KMS-11 (cell line): ENCODE measurements around the gene MRPL37.
"Not testable (repeated sequence)": the region's sequence is repeated elsewhere in the genome, so short reads cannot be mapped to it uniquely, and the experiment has no call there.

Experiments used
- H2AFZ ChIP-seq: fragments of 200-600 bp; sonication (generic); 2 replicates; pipeline ENCODE4 v1.6.1; 2016; ENCODE audit warnings: antibody characterized with exemption, mixed run types, low read depth
- H3K27ac ChIP-seq: fragments of 200-600 bp; sonication (generic); 2 replicates; pipeline ENCODE4 v1.6.1; 2016; ENCODE audit warnings: mild to moderate bottlenecking, mixed run types
- H3K27me3 ChIP-seq: fragments of 200-600 bp; sonication (generic); 2 replicates; pipeline ENCODE4 v1.6.1; 2017; ENCODE audit warnings: mild to moderate bottlenecking, low read depth, mixed run types, moderate library complexity; ENCODE audit not compliant: insufficient read depth
- H3K36me3 ChIP-seq: fragments of 200-600 bp; sonication (generic); 2 replicates; pipeline ENCODE4 v1.6.1; 2017; ENCODE audit warnings: mild to moderate bottlenecking, mixed run types; ENCODE audit not compliant: insufficient read depth
- H3K4me1 ChIP-seq: fragments of 200-600 bp; sonication (generic); 2 replicates; pipeline ENCODE4 v1.6.1; 2016; ENCODE audit warnings: mild to moderate bottlenecking, low read depth, mixed run types; ENCODE audit not compliant: poor library complexity, severe bottlenecking
- H3K4me2 ChIP-seq: fragments of 200-600 bp; sonication (generic); 2 replicates; pipeline ENCODE4 v1.7.0; 2016; ENCODE audit warnings: mild to moderate bottlenecking, mixed run types
- H3K4me3 ChIP-seq: fragments of 200-600 bp; sonication (generic); IDR thresholded peaks from 2 replicates; pipeline ENCODE4 v1.6.1; 2017; ENCODE audit warnings: low read depth, low read length, mixed read lengths; ENCODE audit not compliant: insufficient read depth
- H3K79me2 ChIP-seq: fragments of 200-600 bp; sonication (generic); 2 replicates; pipeline ENCODE4 v1.6.1; 2016; ENCODE audit warnings: low read depth, mixed run types; ENCODE audit not compliant: insufficient read depth
- H3K9ac ChIP-seq: fragments of 200-600 bp; sonication (generic); 2 replicates; pipeline ENCODE4 v1.6.1; 2016; ENCODE audit warnings: mild to moderate bottlenecking, mixed run types
- H4K20me1 ChIP-seq: fragments of 200-600 bp; sonication (generic); 2 replicates; pipeline ENCODE4 v1.6.1; 2016; ENCODE audit warnings: mild to moderate bottlenecking, mixed run types; ENCODE audit not compliant: insufficient read depth
- TF ChIP-seq, protein P1 (sequence below): fragments of 200-600 bp; sonication (generic); conservative IDR thresholded peaks from 2 replicates; pipeline ENCODE4 v1.6.1; 2017; ENCODE audit warnings: low read depth, mild to moderate bottlenecking, antibody characterized with exemption, low read length, moderate library complexity, mixed read lengths

MRPL37 gene

DNA sequence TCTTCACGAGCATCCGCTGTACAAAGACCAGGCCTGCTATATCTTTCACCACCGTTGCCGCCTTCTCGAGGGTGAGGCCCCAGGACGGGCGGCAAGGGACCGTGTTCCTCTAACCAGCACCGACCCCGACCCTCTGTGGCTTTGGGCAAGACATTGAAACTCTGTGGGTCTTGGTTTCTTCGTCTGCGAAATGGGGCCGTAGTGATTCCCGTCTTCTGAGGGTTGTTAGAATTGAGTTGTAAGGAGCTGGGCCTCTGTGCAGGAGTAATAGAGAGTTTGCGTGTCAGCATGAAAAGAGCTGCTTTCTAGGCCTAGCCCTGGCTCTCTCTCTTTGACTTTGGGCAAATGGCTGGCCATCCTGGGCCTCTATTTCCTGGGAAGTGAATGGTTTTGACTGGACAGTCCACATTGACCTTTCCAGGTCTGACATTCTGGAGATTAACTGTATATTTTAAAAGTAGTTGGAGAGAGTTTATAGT, 591 bp downstream of the MRPL37 start:
- Histone ChIP-seq H3K4me2 (peak overlapping the region; percentile 98), H3K79me2 (peaks cover 41% of the 10 kb centered on the region), H4K20me1 (no peaks in the 10 kb centered on the region), H3K27me3 (no peaks in the 10 kb centered on the region), H2AFZ (peak overlapping the region; percentile 73), H3K9ac (peak overlapping the region; percentile 81), H3K4me3 (peak overlapping the region; percentile 46), H3K4me1 (peaks cover 31% of the 10 kb centered on the region), H3K36me3 (peaks cover 3% of the 10 kb centered on the region; the same call in 1 of the 2 replicates), H3K27ac (peak overlapping the region; percentile 41; the same call in 1 of the 2 replicates)
- TF ChIP-seq, protein P1, sequence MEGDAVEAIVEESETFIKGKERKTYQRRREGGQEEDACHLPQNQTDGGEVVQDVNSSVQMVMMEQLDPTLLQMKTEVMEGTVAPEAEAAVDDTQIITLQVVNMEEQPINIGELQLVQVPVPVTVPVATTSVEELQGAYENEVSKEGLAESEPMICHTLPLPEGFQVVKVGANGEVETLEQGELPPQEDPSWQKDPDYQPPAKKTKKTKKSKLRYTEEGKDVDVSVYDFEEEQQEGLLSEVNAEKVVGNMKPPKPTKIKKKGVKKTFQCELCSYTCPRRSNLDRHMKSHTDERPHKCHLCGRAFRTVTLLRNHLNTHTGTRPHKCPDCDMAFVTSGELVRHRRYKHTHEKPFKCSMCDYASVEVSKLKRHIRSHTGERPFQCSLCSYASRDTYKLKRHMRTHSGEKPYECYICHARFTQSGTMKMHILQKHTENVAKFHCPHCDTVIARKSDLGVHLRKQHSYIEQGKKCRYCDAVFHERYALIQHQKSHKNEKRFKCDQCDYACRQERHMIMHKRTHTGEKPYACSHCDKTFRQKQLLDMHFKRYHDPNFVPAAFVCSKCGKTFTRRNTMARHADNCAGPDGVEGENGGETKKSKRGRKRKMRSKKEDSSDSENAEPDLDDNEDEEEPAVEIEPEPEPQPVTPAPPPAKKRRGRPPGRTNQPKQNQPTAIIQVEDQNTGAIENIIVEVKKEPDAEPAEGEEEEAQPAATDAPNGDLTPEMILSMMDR = no peak

DNA sequence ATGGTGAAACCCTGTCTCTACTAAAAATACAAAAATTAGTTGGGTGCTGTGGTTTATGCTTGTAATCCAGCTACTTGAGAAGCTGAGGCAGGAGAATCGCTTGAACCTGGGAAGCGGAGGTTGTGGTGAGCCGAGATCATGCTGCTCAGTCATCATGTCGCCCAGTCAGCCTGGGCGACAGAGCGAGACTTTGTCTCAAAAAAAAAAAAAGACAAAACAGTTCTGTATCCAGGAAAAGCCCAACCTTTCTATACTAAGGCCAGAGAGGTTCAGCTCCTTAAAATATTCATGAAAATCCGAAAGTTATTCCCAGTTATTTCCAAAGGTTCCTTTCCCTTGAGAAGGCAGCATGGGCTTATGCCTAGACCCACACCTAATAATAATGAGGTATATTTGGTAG, 4.2 kb downstream of the MRPL37 start:
- Histone ChIP-seq H2AFZ (no peak overlapping the region), H3K79me2 (peaks cover 35% of the 10 kb centered on the region), H3K4me3 (no peak overlapping the region), H3K4me2 (no peak overlapping the region), H3K9ac (no peak overlapping the region), H3K27me3 (no peaks in the 10 kb centered on the region), H3K36me3 (peaks cover 7% of the 10 kb centered on the region; the same call in 1 of the 2 replicates), H3K4me1 (peaks cover 25% of the 10 kb centered on the region), H4K20me1 (no peaks in the 10 kb centered on the region), H3K27ac (no peak overlapping the region)
- TF ChIP-seq, protein P1 = no peak

DNA sequence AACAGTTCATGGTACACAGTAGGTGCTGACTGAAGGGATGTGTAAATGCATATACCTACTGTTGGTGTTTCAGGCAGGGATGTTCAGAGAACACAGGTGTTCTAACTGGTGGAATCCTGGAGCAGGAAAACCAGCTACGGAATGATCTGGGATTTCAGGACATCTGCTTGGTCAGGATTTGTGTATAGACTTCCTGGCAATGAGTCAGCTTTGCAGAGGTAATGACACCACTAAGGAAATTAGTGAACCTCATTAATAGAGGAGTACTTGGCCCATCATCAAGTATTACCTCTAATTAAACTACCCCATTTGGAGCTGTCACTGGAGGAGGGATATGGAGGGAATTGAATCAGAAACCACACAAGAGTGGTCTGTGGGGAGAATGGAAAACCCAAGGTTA, 7.3 kb downstream of the MRPL37 start:
- Histone ChIP-seq H3K27me3 (no peaks in the 10 kb centered on the region), H3K4me1 (peaks cover 8% of the 10 kb centered on the region), H3K4me2 (no peak overlapping the region), H3K79me2 (peaks cover 10% of the 10 kb centered on the region; the same call in 1 of the 2 replicates), H3K27ac (no peak overlapping the region), H4K20me1 (no peaks in the 10 kb centered on the region), H3K4me3 (no peak overlapping the region), H3K36me3 (peaks cover 17% of the 10 kb centered on the region; the same call in 1 of the 2 replicates), H2AFZ (no peak overlapping the region), H3K9ac (no peak overlapping the region)
- TF ChIP-seq, protein P1 = no peak

DNA sequence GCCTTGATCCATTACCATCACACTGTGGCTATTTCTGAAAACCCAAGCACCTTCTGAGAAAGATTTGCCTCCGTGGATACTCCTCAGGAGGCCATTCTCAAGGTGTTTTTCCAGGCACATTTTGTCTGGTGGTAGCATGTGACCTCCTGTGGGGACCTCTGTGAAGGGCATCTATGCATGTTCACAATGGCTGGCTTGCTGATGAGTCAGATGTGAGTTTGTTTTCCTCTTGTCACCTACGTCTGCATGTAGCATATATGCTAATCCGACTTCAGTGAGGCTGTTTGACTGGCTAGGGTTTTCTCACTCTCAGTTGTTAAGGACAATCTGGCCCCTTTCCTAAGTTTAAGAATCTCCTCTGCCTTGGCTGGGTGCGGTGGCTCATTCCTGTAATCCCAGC, 7.9 kb downstream of the MRPL37 start:
- not testable (repeated sequence) for H2AFZ ChIP-seq, H3K79me2 ChIP-seq, H3K4me2 ChIP-seq, H3K9ac ChIP-seq, H3K27me3 ChIP-seq, H4K20me1 ChIP-seq, H3K27ac ChIP-seq, H3K4me1 ChIP-seq, H3K4me3 ChIP-seq
- peaks cover 15% of the 10 kb centered on the region; the same call in 1 of the 2 replicates for H3K36me3 ChIP-seq

DNA sequence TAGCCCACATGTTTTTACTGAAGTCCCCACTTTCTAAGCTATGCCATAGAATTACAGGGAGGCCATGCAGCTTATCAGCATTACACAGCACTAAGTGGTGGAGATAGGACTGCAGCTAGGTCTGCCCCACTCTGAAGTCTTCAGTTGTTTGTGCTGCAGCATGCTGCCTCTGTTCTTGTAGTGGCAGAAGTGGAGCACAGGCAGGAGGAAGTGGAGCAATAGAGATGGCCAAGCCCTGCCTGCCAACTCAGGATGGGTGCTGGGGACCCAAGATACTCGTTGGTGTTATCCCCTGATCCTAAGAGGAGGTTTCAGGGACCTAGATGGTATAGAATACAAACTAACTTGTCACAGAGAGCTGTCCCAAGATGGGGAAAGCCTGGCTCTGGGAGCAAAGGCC, 12.9 kb downstream of the MRPL37 start:
- H3K9ac ChIP-seq = no peak overlapping the region
- peaks cover 10% of the 10 kb centered on the region; the same call in 1 of the 2 replicates for H3K36me3 ChIP-seq
- H3K27ac ChIP-seq = no peak overlapping the region
- H3K79me2 ChIP-seq = no peaks in the 10 kb centered on the region
- H3K4me1 ChIP-seq = no peaks in the 10 kb centered on the region
- no peak overlapping the region for H3K4me3 ChIP-seq
- no peaks in the 10 kb centered on the region for H3K27me3 ChIP-seq
- H3K4me2 ChIP-seq = no peak overlapping the region
- no peaks in the 10 kb centered on the region for H4K20me1 ChIP-seq
- TF ChIP-seq, protein P1 = no peak
- H2AFZ ChIP-seq = no peak overlapping the region
